Measurements from ENCODE around the gene KLHL6.

KLHL6 gene

DNA sequence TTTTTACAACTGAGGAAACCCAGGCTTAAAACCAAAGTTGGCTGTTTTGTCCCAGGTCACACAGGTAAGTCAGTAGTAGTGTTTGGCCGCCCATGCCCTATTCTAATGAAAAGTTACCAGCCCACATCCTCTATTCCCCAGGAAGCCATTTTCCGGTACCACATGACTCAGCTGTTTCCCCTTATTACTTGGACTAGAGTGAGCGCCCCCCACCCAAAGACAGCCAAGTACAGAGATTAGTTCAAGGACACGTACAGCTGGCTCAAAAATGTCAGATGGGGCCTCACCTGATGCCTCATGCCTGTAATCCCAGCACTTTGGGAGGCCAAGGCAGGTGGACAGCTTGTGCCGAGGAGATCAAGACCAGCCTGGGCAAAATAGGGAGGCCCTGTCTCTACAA lies 8.5 kb upstream of the KLHL6 start:
- Histone ChIP-seq H3K9me3 (ENCODE audit: insufficient read depth, low read length) (no peaks in the 10 kb centered on the region), H3F3A (ENCODE audit: insufficient read depth) (0 out of 2 replicates have a peak, but pooled peaks cover 4% of the 10 kb centered on the region), H3K4me3 (ENCODE audit: insufficient read depth, low read length, poor library complexity, severe bottlenecking) (no peak overlapping the region), H3K9me2 (replicated peaks; ENCODE audit: insufficient read depth, low read length) (no peaks in the 10 kb centered on the region), H3K79me2 (ENCODE audit: insufficient read depth, low read length) (no peaks in the 10 kb centered on the region), H3K4me2 (ENCODE audit: low read depth, low read length, poor library complexity, severe bottlenecking) (no peak overlapping the region), H3K27me3 (ENCODE audit: low read length) (no peaks in the 10 kb centered on the region), H2AFZ (ENCODE audit: low read depth, low read length, severe bottlenecking) (no peak overlapping the region), H3K9ac (ENCODE audit: low read length) (no peak overlapping the region), H3K27ac (ENCODE audit: low read depth, low read length) (no peak overlapping the region), H3K36me3 (ENCODE audit: low read length) (no peaks in the 10 kb centered on the region), H4K20me1 (ENCODE audit: low read depth, low read length) (no peaks in the 10 kb centered on the region)
- TF ChIP-seq, protein P1, sequence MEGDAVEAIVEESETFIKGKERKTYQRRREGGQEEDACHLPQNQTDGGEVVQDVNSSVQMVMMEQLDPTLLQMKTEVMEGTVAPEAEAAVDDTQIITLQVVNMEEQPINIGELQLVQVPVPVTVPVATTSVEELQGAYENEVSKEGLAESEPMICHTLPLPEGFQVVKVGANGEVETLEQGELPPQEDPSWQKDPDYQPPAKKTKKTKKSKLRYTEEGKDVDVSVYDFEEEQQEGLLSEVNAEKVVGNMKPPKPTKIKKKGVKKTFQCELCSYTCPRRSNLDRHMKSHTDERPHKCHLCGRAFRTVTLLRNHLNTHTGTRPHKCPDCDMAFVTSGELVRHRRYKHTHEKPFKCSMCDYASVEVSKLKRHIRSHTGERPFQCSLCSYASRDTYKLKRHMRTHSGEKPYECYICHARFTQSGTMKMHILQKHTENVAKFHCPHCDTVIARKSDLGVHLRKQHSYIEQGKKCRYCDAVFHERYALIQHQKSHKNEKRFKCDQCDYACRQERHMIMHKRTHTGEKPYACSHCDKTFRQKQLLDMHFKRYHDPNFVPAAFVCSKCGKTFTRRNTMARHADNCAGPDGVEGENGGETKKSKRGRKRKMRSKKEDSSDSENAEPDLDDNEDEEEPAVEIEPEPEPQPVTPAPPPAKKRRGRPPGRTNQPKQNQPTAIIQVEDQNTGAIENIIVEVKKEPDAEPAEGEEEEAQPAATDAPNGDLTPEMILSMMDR (IDR thresholded peaks at IDR 0.05; ENCODE audit: insufficient read depth, low read length, poor library complexity, severe bottlenecking), result no peak
- no peak for TF ChIP-seq EZH2phosphoT487 (conservative IDR thresholded peaks at IDR 0.05; ENCODE audit: low read length)

DNA sequence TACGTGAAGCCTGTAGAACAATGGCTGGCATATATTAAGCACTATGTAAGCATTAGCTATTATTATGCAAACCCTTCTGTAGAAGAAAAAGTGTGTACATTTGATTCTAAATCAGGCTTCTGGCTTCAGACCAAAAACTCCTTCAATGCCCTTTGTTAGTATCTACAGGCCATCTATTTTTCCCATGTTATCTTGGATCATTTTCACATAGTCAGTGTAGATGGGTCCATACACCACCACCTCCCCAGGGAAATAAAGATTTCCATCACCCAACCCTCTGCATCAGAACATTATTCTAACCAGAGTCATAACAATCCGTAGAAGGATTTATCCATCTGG lies 8.0 kb upstream of the KLHL6 start:
- TF ChIP-seq, protein P1 (IDR thresholded peaks at IDR 0.05; ENCODE audit: insufficient read depth, low read length, poor library complexity, severe bottlenecking), result no peak
- no peak for TF ChIP-seq EZH2phosphoT487 (conservative IDR thresholded peaks at IDR 0.05; ENCODE audit: low read length)
- no peak overlapping the region for H3K4me2 ChIP-seq (ENCODE audit: low read depth, low read length, poor library complexity, severe bottlenecking)

DNA sequence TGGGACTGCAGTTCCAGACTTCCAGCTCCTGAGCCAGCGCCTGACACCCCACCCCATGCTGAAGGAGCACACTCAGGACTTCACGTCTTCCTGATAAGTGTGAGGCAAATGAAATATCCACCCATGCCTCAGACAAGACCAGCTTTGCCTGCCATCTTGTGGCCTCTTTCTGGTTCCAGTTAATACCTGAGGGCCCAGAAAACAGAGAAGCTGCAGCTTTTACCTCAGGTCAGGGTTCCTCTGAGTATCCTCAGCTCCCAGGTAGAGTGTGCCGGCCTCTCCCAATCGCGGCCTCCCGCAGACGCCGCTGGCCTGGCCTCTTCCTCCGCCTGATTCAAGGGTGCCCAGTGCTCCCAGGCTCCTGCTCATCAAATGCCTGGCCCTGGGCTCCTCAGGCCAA lies 5.1 kb upstream of the KLHL6 start:
- H2AFZ ChIP-seq (ENCODE audit: low read depth, low read length, severe bottlenecking), result peak overlapping the region; percentile 14
- no peak overlapping the region for H3K4me3 ChIP-seq (ENCODE audit: insufficient read depth, low read length, poor library complexity, severe bottlenecking)
- no peak overlapping the region for H3K4me2 ChIP-seq (ENCODE audit: low read depth, low read length, poor library complexity, severe bottlenecking)

More for the DNA sequence above, 8.0 kb upstream of the KLHL6 start:
- no peak overlapping the region for H3K9ac ChIP-seq (ENCODE audit: low read length)
- H3K27me3 ChIP-seq (ENCODE audit: low read length), result no peaks in the 10 kb centered on the region
- H2AFZ ChIP-seq (ENCODE audit: low read depth, low read length, severe bottlenecking), result no peak overlapping the region
- no peaks in the 10 kb centered on the region for H3K79me2 ChIP-seq (ENCODE audit: insufficient read depth, low read length)
- no peaks in the 10 kb centered on the region for H4K20me1 ChIP-seq (ENCODE audit: low read depth, low read length)
- H3F3A ChIP-seq (ENCODE audit: insufficient read depth), result 0 out of 2 replicates have a peak, but pooled peaks cover 4% of the 10 kb centered on the region
- H3K27ac ChIP-seq (ENCODE audit: low read depth, low read length), result no peak overlapping the region
- no peaks in the 10 kb centered on the region for H3K9me3 ChIP-seq (ENCODE audit: insufficient read depth, low read length)
- H3K9me2 ChIP-seq (replicated peaks; ENCODE audit: insufficient read depth, low read length), result no peaks in the 10 kb centered on the region
- H3K36me3 ChIP-seq (ENCODE audit: low read length), result no peaks in the 10 kb centered on the region
- no peak overlapping the region for H3K4me3 ChIP-seq (ENCODE audit: insufficient read depth, low read length, poor library complexity, severe bottlenecking)

More for the DNA sequence above, 5.1 kb upstream of the KLHL6 start:
- Histone ChIP-seq H3K9me2 (replicated peaks; ENCODE audit: insufficient read depth, low read length) (no peaks in the 10 kb centered on the region), H3K9me3 (ENCODE audit: insufficient read depth, low read length) (no peaks in the 10 kb centered on the region), H4K20me1 (ENCODE audit: low read depth, low read length) (no peaks in the 10 kb centered on the region), H3K27me3 (ENCODE audit: low read length) (no peaks in the 10 kb centered on the region), H3K36me3 (ENCODE audit: low read length) (no peaks in the 10 kb centered on the region), H3K79me2 (ENCODE audit: insufficient read depth, low read length) (peaks cover 5% of the 10 kb centered on the region; the same call in 1 of the 2 replicates), H3K9ac (ENCODE audit: low read length) (no peak overlapping the region), H3F3A (ENCODE audit: insufficient read depth) (peaks cover 9% of the 10 kb centered on the region; the same call in 1 of the 2 replicates), H3K27ac (ENCODE audit: low read depth, low read length) (no peak overlapping the region)
- TF ChIP-seq EZH2phosphoT487 (conservative IDR thresholded peaks at IDR 0.05; ENCODE audit: low read length), result no peak
- TF ChIP-seq, protein P1 (IDR thresholded peaks at IDR 0.05; ENCODE audit: insufficient read depth, low read length, poor library complexity, severe bottlenecking), result peak; percentile 46

Measured in SU-DHL-6 (cell line).